ENCODE data around the gene CEP131. TPM values are rescaled to one million over a fixed set of nuclear protein-coding genes. Genes with fewer than 3 reads are reported as not detected.

CEP131 gene
- total RNA-seq, 4 donors from 2014 or later: 5.7 to 21.3 (median 6.8) TPM

GRCh38 chr17:81182596-81182995 is 40.2 kb downstream of the CEP131 start:
- Histone ChIP-seq H3K4me1 (no peaks in the 10 kb centered on the region), H3K4me3 (no peak overlapping the region), H3K27me3 (peaks cover 33% of the 10 kb centered on the region), H3K27ac (no peak overlapping the region), H3K9me3 (no peaks in the 10 kb centered on the region), H3K36me3 (no peaks in the 10 kb centered on the region)
- no peak for DNase-seq
- in situ Hi-C loops (cut with MboI; ENCODE audit: low pct_ligation_motif_present in 1 of 4, low pct_unique_long_range_greater_than_20kb in 1 of 4, low sequenced_read_pairs in 3 of 4) (no loop called here), intact Hi-C loops (cut with DNase I; ENCODE audit: low total_unique reads) (no loop called here)
- TF ChIP-seq EP300 (IDR thresholded peaks at IDR 0.05; ENCODE audit: low read depth) (no peak), POLR2AphosphoS5 (IDR thresholded peaks at IDR 0.05) (no peak), POLR2A (IDR thresholded peaks at IDR 0.05) (no peak), CTCF (IDR thresholded peaks at IDR 0.05) (no peak)
- WGBS, 2 donors (ENCODE audit: low coverage in 1 of 2): 69% methylated on average over 4 of the region's 5 CpGs; no CpG with 5 or more reads in 1 of the 2 donors

- no peaks in the 10 kb centered on the region for H3K9me3 ChIP-seq
- WGBS, 2 donors (ENCODE audit: low coverage in 1 of 2): 83% methylated on average over 18 of the region's 19 CpGs; no CpG with 5 or more reads in 1 of the 2 donors
- no peaks in the 10 kb centered on the region for H3K4me1 ChIP-seq
- in situ Hi-C loops (cut with MboI; ENCODE audit: low pct_ligation_motif_present in 1 of 4, low pct_unique_long_range_greater_than_20kb in 1 of 4, low sequenced_read_pairs in 3 of 4): no loop called here
- no peak overlapping the region for H3K27ac ChIP-seq
- no peak overlapping the region for H3K4me3 ChIP-seq
- intact Hi-C loops (cut with DNase I; ENCODE audit: low total_unique reads): no loop called here
- TF ChIP-seq POLR2A (IDR thresholded peaks at IDR 0.05) (no peak), POLR2AphosphoS5 (IDR thresholded peaks at IDR 0.05) (no peak), EP300 (IDR thresholded peaks at IDR 0.05; ENCODE audit: low read depth) (no peak), CTCF (IDR thresholded peaks at IDR 0.05) (no peak)
- no peaks in the 10 kb centered on the region for H3K36me3 ChIP-seq
- DNase-seq: no peak
- peaks cover 33% of the 10 kb centered on the region for H3K27me3 ChIP-seq
Measured at GRCh38 chr17:81181811-81182185, 41.0 kb downstream of the CEP131 start.

- no peak for DNase-seq
- TF ChIP-seq POLR2AphosphoS5 (IDR thresholded peaks at IDR 0.05) (no peak), POLR2A (IDR thresholded peaks at IDR 0.05) (no peak), EP300 (IDR thresholded peaks at IDR 0.05; ENCODE audit: low read depth) (no peak), CTCF (IDR thresholded peaks at IDR 0.05) (no peak)
- in situ Hi-C loops (cut with MboI; ENCODE audit: low pct_ligation_motif_present in 1 of 4, low pct_unique_long_range_greater_than_20kb in 1 of 4, low sequenced_read_pairs in 3 of 4): no loop called here
- 90% methylated on average over 44 of the region's 49 CpGs; no CpG with 5 or more reads in 1 of the 2 donors for WGBS, 2 donors (ENCODE audit: low coverage in 1 of 2)
- no peak overlapping the region for H3K4me3 ChIP-seq
- no peaks in the 10 kb centered on the region for H3K9me3 ChIP-seq
- peaks cover 33% of the 10 kb centered on the region for H3K27me3 ChIP-seq
- intact Hi-C loops (cut with DNase I; ENCODE audit: low total_unique reads): no loop called here
- no peaks in the 10 kb centered on the region for H3K4me1 ChIP-seq
- no peak overlapping the region for H3K27ac ChIP-seq
- no peaks in the 10 kb centered on the region for H3K36me3 ChIP-seq
Measured at GRCh38 chr17:81180836-81181810, 41.6 kb downstream of the CEP131 start.

GRCh38 chr17:81179861-81180260 is 42.9 kb downstream of the CEP131 start:
- DNase-seq: no peak
- WGBS, 2 donors (ENCODE audit: low coverage in 1 of 2): 78% methylated on average over 12 of the region's 12 CpGs; no CpG with 5 or more reads in 1 of the 2 donors
- in situ Hi-C loops (cut with MboI; ENCODE audit: low pct_ligation_motif_present in 1 of 4, low pct_unique_long_range_greater_than_20kb in 1 of 4, low sequenced_read_pairs in 3 of 4): no loop called here
- Histone ChIP-seq H3K4me1 (no peaks in the 10 kb centered on the region), H3K9me3 (no peaks in the 10 kb centered on the region), H3K27ac (no peak overlapping the region), H3K27me3 (peaks cover 31% of the 10 kb centered on the region), H3K4me3 (no peak overlapping the region), H3K36me3 (no peaks in the 10 kb centered on the region)
- TF ChIP-seq POLR2A (IDR thresholded peaks at IDR 0.05) (no peak), CTCF (IDR thresholded peaks at IDR 0.05) (no peak), POLR2AphosphoS5 (IDR thresholded peaks at IDR 0.05) (no peak), EP300 (IDR thresholded peaks at IDR 0.05; ENCODE audit: low read depth) (no peak)
- intact Hi-C loops (cut with DNase I; ENCODE audit: low total_unique reads): no loop called here
